ENCODE measurements around the gene NOS2.
A peak's percentile ranks its signal among the peaks of the same experiment; 100 is the strongest.

The NOS2 gene

GRCh38 chr17:27818401-27819105 is 18.2 kb upstream of the NOS2 start:
- no peak for DNase-seq

DNA sequence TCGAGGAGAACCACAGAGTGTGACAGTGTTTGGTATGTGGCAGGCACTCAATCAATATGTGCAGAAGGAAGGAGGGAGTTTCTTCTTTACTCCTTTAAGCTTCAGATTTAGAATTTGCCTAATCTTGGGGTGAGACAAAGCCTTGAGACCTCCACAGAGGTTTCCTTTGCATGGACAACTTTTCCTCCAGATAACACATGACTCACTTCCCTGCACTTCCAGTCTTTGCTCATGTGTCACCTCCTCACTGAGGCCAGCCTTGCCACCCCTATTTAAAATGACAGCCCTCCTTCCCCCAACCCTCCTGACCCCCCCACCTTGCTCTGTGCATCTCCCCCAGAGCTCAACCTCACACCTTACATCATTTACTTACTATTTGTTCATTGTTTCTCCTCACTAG is 17.4 kb upstream of the NOS2 start:
- DNase-seq = no peak

DNA sequence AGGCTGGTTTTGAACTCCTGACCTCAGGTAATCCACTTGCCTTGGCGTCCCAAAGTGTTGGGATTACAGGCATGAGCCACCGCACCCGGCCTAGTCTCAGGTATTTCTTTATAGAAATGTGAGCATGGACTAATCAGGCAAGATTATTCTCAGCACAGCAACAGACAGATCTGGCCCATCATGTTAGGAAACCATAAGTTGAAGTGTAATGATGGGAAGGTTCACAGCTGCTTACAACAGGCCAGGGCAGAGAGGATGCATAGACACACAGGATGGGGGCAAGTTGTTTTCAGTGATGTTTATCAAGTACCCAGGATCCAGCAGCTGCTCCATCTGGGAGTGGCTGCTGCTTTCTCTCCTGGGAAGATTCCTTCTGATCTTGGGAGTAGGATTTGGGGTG is 16.6 kb upstream of the NOS2 start:
- no peak for DNase-seq

- DNase-seq = no peak
Observed at GRCh38 chr17:27811961-27812360, 11.6 kb upstream of the NOS2 start.

DNA sequence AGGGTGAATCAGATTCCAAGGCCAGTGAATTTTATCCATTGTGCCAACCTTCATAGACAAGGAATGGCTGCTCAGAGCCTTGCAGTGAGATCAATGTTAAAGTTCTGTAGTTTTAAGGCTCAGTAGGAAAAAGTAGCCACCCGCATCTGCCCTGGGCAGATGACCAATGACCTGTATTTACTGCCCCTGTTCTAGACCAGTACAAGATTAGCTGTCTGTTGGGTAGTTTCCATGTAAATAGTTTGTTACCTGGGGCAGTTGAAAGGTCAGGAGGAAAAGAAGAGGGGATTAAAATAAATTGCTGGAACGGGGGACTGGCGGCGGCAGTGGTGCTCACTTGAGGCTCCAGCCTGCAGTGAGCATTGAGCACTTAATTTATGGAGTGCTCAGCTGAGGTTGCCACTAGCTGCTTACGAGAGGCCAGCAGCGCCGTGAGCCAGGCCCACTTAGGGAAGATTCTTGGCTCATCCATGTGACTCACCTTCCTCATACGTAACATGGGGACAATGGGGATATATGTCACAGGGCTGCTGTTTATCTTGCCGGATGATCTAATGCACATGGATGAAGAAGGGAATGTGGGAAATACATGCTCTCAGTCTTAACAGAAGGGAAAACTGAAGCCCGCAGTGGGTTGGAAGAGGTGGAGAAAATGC is 10.7 kb upstream of the NOS2 start:
- DNase-seq = no peak

DNA sequence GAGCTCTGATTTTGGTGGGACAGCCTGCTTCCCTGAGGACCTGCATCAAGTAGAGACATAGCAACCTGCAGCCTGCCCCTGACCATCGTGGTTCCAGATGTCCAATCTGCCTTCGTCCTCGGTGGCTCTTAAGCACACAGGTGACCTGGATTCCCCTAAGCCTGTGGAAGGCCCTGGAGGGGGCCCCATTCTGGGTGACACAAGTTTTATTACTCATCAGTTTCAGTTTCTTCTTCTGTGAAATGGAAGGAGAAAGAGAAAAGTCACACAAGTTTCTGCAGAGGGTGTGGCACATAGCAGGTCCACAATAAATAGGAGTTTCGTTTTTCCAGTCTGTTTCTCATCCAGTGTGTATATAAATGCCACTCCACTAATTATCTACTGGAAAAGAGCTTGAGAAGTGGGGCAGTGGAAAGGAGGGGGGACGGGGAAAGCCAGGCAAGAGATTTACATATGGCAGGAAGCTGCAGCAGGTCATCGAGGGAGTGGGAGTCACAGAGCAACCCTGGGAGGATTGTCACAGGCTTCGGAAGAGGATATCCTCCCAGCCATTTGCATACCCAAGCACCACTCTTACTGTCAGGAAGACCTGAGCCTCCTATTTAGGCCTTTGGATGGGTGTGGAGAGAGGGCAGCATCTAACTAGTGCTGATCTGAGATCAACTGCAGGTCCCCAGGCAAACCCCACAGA is 10.0 kb upstream of the NOS2 start:
- no peak for DNase-seq

- no peak for DNase-seq
Observed at GRCh38 chr17:27809555-27809954, 9.2 kb upstream of the NOS2 start.

- DNase-seq = no peak
Observed at GRCh38 chr17:27808628-27809027, 8.3 kb upstream of the NOS2 start.

- DNase-seq = no peak
Observed at GRCh38 chr17:27807567-27808470, 7.5 kb upstream of the NOS2 start.

DNA sequence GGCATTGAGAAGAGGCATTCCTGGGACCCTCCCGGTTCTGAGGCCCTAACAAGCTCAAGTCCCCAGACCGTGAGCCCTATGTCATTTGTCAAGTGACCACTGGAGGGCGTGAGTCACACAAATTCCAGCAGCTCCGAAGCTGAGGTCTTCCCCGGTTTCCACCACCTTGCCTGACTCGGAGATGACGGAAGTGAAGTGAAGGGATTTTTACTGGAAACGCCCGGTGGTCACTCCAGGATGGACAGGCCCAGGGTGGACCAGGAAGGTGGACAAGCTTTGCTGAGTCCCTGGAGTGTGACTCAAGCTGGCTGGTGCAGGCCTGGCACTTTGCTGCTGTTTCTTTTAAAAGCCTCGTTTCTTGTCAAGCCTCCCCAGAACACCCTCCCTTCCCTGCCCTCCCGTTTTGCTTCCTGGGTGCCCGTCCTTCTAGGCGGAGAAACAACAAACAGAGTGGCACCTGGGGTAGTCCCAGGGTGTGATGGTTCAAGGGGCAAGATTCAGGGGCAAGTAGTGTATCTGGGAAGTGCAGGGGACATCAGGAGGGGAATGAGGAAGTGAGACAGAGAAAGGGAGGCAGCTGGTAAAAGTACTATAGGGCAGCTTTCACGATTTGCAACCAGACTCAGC is 5.3 kb upstream of the NOS2 start:
- peak; percentile 83 for DNase-seq

DNA sequence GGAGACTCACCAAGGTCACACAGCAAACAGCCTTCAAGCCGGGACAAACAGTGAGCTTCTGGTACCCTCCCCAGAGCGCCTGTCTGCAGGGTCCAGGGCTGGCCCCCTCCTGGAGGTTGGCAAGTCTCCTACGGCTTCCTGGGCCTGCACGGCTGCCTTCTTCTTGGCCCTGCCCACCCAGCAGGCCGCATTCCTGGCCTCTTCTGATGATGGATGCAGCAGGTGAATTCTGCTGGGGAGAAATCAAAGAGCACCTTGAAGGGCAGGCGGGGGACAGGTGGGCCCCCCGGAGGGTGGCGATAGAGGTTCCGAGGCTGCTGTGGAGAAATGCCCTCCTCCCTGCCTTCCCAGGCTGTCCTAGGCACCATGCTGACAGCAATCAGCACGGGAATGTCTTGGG is 3.8 kb upstream of the NOS2 start:
- no peak for DNase-seq

GRCh38 chr17:27802962-27803680 is 2.8 kb upstream of the NOS2 start:
- DNase-seq = no peak

DNA sequence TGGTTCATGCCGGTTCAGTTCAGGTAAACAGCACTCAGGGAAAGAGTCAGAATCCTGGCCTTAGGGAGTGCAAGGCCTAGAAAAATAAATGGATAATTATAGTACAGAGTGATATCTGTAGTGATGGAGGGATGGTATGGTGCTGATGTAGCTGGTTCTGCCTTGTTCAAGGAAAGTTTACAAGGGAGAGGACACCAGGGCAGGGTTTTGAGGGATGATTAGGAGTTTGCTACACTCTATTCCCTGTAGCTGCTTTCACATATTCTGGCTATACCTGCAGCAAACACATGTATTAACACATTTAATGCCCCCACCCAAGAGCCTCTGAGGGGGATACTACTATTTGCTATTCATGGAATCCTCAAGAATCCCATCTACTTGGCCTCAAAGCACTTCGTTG is 1.7 kb upstream of the NOS2 start:
- DNase-seq = no peak

- no peak for DNase-seq
Observed at GRCh38 chr17:27798376-27798775, 2.0 kb downstream of the NOS2 start.

DNA sequence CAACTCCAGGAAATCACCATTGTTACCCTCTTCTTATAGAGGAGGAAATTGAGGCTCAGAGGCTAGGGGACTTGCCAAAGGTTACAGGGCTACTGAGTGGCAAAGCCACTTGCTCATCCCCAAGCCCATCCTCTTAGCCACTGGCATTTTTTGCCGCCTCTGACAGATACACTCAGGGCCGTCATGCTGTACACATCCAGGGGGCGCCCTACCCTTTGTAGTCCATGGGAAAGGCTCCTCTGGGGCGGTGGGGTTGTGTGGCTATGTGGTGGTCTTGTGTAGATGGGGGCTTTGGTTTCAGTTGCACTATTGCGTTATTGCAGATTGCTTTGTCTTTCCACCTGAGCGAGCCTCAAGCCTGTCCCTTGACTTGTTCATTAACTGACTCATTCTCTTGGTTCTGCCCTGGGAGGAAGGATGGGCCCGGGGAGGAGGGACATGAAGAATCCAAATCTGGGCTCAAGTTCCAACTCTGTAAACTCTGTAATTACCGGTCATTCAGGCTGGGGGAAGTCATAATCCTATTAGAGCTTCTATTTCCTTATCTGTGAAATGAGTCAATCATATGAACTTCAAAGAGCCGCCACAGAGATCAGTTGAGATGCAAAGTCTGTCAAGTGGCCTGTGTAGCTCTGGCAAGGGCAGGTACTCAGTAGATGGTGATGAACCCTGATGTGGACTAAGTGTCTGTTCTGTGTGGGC is 2.8 kb downstream of the NOS2 start:
- no peak for DNase-seq

DNA sequence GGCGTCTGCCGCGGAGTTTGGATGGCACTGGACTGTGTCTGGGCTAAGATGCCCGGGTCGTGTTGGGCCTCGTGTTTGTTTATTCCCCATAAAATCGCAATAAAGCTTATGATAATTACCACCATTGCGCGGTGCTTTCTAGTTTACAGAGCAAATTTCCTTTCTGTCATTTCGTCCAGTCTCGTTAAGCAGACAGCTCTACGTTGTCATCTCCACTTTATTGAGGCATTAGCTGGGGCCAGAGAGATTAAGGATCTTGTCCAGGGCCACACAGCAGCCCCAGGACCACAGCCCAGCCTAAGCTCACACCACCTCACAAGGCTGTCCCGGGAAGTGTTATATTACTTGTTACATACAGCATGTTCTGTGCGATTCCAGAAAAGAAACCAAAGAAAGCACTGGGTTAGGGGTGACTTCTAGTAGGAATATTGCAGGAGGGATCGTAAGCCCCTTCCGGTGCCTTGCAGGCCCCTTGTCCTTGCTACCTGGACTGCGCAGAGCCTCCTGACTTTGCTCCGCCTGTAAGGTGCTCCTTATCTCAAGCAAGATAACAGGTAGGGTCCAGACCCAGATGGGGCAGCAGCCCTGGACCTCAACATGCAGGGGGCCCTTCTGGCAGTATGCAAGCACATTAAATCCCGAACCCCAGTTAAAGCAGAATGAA is 6.3 kb downstream of the NOS2 start:
- no peak for DNase-seq

GRCh38 chr17:27793168-27793905 is 7.0 kb downstream of the NOS2 start:
- no peak for DNase-seq

DNA sequence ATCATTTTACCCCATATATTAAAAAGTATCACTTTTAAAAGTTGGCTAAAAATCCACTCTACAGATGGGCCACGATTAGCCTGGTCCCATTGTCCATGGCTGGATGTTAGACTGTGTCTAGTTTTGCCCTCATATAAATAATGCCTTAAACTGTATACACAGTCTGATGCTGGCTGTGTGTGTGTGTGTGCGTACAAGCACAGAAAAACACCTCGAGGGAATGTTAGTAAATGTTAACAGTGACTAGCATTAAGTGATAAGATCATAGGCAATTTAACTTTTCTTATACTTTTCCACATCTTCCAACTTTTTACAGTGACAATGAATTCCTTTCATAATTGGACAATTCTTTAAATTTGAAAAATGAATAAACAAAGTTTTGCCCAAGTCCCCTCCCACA is 8.2 kb downstream of the NOS2 start:
- DNase-seq = no peak

DNA sequence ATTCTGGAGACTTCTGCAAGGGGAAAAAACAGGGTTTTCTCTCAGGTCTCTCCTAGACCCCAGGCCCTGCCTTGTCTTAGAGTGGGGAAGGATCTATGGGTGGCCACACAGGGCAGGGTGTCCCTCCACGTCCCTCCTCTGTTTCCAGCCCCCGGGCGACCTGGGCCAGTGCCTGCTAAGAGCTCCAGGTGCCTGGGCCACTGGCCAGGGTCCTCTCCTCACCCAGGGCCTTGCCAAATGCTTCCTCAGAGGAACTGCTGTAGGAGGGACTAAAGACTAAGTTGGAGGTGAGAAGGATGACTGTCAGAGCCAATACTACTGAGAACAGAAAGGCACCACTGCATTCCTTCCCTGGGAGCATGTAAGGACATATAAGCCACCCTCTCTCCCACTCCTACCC is 11.4 kb downstream of the NOS2 start:
- no peak for DNase-seq

Measured in NCI-H1694 (cell line).